GM18498 (cell line): ENCODE data around the gene IFFO2.

Source experiments
- ATAC-seq: cut with Tn5 transposase; IDR thresholded peaks from one replicate; pipeline ENCODE4 v1.9.1; 2021; ENCODE audit warnings: mild to moderate bottlenecking, moderate library complexity; ENCODE audit not compliant: unreplicated experiment

The IFFO2 gene

DNA sequence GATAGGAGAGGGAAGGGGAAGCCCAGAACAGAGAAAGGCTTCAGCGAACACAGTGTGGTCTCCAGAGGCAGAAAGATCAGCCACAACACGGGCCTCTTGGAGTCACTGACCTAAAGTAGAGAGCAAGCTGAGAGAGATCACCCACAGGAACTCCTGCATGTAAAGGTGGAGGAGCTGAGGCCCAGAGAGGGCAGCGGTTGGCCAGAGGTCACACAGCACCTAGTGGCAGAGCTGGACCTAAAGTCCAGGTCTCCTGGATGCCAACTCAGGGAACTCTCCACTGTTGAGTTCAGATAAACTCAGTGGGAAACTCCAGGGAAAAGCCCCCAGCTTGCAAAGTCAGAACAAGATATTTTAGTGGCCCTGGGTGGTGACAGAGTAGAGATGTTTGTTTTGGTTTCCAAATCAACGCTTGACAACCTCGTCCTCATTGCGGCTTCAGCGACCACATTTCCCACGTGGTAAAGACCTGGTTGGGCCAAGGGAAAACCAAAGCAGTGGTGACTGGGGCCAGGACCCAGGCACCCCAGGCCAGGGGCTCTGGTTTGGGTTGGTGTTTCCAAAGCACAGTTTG lies 4.6 kb downstream of the IFFO2 start:
- ATAC-seq = peak; percentile 42

DNA sequence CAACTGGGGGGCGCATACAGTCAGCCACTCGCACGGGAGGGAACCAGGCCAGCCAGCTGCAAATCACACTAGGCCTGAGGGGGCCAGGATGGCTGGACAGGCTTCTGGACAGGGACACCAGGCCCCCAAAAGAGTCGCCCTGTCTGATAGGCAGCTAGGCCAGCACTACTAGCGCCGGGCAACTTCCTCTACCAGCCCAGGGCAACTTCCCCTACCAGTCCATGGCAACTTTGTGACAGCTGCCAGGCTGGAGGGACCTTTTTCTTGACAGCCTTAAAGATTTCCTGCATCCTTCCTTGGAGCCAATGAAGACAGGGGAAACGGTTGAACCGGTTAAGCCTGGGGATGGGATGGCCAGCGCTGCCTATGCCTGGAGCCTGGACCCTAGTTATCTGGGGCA lies 5.1 kb downstream of the IFFO2 start:
- no peak for ATAC-seq

DNA sequence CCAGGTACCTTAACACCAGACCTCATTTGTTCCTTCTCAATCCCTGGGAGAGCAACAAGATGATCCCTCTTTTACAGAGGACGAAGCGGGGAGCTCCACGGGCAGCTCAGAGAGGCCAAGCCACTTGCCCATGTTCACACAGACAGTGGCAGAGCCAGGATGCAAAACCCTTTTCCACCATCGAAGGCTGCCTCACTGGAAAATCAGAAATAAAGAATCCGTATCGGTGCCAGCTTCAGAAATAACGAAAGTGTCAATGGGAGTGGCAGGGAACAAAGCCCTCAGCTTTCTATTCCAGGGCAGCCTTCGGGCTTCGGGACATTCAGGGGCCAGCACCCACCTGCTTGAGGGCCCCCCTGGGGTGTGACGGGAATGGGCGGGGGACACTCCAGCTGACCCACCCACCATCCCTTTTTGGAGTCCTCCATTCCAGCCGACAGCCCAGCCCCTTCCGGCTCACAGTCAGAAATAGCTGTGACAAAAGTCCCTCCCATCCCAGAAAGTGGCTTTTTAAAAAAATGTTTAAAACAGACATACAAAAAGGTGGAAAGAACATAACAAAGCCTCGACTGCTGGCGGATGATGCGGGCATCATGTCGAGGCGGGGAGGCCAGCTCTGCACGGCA lies 6.0 kb downstream of the IFFO2 start:
- no peak for ATAC-seq

DNA sequence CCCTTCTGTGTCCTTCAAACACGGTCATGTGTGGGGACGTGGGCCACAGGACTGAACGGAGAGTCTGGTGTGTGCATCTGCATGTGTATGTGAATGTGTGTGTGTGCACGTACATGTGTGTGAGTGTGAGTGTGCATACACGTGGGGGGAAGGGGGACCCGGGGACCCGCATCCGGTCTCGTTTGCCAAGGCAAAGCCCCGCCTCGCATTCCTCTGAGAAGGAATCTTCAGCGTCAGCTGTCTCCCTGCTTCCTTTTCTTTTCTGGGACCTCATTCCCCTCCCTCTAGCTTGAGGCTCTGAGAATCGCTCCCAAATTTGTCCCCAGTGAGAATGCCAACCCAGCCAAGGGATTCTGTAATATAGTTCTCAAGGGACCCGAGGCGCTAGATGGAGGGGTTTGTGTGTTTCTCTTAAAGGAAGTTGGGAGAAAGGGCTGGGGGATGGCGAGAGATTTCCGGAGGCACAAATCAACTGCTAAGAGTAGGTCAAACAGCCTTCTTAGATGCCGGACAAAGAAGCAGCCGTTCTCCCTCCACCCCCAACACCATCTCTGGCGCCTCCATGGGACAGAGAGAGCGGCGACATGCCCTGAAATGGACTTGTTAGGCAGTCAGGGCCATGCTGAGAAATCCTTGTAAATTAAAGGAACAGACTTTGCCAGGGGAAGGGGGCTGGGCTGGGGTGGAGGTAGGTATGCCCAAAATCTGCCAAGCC lies 6.6 kb downstream of the IFFO2 start:
- ATAC-seq = no peak

DNA sequence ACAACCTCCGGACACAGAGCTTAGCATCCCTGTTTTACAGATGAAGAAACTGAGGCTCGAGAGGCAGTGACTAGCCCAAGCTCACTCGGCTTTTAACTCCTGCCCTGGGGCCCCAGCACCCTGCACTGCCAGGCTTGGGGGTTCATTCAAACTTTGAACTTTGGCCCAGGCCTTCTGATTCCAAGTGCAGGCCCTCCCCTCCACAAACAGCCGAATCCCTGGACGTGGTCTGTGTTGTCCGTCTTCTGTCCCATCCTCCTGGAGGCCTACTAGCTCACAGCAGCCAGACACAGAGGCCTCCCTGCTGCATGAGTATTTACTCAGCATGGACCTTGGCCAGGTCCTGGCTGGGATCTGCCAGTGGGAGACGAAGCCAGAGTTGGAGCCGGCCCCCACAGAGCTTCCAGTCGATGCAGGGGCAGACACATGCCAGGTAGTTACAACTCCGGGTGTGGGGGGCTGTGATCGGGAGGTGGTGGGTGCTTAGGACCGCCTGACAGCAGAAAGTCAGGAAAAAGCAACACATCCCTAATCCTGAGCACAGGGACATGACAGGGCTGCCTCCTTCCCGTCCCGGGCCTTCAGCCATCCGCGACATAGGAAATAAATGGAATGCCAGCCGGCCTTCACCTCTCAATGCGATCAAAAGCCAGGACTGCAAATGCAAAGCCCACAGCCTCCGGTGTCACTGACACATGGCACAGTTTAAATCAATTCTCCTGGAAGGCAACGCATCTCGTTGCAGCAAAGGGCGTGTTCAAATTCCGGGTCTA lies 7.4 kb downstream of the IFFO2 start:
- no peak for ATAC-seq

DNA sequence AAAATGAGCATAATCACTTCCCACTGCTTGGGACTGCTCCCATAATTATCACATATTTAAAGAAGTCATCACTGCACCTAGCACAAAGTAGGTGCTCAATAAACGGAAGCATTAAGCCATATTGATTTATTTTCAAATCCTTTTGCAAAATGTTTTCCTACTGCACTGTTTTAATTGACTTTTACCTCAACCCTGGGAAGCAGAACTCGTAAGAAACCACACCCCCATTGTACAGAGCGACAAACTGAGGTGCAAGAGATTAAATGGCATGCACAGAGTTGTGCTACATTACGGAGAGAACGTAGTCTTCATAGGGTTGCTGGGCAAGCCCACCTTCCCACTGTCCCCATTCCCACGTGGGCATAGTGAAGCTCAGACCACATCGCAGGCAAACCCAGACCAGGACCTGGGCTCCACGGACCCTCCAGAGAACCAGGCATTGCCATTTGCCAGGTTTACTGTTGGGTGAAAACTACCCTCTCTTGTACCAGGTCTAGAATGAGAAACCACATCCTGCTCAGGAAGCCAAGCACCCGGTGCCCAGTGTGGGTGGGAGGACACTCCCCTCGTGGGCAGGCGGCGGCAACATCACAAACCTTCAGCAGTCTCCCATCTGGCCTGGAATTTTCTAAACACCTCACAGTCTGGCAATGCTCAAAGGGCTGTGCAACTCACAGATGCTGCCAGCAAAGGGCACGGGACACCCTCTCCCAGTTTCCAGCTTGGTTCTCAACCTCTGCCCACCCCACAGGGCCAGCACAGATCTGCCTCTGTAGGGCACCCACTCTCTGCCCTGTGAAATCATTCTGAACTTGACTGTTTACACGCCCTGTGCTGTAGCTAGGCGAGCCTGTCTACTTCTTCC lies 8.2 kb downstream of the IFFO2 start:
- no peak for ATAC-seq

DNA sequence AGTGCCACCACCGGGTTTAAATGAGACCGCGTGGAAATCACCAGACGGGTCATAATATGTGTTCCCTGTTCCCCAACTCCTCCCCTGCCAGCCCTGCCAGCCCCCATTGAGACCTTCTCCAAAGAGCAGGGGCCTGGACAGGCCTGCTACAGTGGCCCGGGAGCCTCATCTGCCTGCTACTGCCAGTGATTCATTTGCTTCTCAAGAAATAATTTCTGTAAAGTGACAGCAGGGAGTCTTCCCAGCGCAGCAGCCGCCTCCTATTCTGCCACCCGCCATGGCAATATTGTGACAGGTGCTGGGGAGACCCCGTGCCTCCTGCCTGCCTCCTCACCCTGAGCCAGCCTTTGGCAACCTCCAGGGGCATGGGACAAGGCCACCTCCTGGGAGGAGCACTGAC lies 8.9 kb downstream of the IFFO2 start:
- no peak for ATAC-seq

DNA sequence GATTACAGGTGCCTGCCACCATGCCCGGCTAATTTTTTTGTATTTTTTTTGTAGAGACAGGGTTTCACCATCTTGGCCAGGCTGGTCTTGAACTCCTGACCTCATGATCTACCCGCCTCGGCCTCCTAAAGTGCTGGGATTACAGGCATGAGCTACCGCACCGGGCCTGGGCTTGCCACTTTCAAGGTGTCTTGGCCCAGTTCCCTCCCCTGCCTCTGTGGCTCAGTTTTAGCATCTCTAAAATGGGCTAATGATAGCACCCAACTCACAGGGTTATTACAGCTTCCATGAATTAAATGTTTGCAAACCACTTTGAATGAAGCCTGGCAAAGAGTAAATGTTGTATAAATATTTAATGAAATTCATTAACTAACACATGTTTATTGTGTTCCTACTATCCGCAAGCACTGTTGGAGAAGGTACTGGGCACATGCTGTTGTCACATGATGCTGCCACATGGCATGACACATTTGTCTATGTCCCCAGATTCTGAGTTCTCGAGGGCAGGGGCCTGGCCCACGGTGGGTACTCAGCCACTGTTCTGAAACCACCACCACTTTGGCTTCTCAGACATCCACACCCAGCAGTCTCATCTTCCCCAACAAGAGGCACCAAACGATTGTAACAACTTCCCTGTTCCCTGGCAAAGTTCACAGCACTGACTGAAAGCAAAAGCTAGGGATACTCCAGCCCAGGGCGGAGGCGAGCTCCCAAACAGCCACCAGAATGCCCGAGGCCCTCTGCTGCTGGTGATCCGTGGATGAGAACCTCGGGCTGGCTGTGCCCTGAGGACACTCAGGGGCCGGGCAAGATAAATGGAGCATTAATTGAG lies 9.7 kb downstream of the IFFO2 start:
- ATAC-seq = no peak

DNA sequence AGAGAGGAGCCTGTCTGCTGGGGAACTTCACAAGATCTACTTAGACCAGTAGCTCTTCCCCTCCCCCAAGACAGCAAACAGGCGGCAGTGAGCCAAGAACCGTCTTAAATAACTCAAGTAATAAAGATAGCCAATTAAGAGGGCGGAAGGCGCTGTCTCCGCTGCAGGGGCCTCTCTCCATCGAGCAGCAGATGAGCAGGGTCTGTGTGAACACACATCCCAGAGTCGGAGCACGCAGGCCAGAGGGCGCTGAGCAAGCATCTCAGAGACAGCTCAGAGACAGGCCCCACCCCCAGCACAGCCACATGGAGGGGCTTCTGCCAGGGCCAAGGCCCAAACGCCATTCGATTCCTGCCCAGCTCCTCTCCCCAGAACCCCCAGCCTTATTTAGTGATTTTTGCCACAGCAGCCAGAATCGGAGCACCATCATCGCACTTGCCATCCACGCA lies 11.1 kb downstream of the IFFO2 start:
- no peak for ATAC-seq

DNA sequence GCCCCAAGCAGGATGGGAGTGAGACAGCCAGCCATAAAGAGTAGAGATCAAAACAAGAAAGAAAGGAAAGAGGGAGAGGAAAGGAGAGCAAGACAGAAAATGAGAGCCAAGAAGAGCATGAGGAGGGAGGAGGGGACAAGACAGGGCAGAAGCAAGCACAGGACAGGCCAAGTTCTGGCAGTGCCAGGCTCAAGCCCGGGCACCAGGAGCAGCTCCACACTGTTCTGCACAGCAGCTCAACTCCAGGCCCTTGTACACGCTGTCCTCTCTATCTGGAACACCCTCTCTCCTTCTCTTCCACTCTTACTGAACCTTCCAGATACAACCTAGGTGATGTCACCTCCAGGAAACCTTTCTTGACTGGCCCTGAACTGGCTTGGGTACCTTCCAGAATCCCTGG lies 11.7 kb downstream of the IFFO2 start:
- ATAC-seq = no peak

DNA sequence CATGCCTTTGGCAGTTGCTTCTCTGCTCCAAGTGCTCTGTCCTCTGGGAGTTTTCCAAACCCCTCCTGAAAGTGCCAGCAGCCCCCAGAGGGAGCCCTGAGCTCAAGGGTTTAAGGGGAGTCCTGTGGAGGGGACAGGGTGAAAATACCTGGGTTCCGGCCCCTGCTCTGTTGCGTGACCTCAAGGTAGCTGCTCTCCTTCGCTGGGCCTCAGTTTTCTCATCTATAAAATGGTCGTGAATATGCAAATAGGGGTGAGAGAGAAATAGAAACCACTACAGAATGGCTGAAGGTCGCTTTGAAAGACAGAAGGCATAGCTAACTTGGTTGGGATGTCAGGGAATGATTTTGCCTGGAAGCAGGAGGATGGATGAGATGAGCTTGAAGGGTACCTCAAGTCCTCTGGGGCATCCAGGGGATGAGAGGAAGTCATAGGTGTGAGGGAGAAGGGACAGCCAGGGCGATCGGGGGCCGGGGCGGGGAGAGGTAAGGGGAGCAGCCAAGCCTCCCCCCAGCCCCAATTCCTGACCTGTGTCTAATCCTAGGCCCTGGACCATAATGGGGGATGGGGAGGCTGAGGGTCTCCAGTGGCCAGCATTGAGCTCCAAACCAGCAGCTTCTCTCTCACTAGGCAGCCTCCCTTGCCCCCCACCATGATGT lies 12.4 kb downstream of the IFFO2 start:
- no peak for ATAC-seq

DNA sequence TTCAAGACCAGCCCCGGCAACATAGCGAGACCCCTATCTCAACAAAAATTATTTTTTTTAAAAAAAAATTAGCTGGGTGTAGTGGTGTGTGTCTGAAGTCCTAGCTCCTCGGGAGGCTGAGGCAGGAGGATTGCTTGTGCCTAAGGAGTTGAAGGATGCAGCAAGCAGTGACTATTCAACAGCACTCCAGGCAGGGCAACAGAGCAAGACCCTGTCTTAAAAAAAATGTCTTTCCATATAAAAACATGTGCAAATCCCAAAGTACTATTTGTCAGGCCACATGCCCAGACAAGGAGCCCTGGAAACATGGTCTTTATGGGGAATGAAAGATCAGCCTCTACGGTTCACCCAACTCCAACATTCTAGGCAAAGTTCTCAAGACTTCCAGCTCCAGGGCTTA lies 13.3 kb downstream of the IFFO2 start:
- ATAC-seq = no peak

DNA sequence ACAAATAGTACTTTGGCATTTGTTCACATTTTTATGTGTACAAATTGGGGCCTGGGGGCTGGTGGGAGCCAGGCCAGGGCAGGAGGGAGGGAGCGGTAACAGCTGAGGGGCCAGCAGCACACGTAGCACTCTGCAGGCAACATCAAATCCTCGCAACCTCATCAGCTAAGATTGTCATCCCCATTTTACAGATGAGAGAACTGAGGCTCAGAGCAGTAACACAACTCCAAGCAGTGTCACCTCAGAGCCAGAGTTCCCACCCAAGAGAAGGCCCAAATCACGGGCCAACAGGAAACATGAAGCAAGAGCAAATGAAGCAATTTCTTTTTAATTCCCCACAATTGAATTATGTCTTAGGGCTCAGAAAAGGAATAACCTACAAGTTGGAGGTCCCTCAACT lies 14.1 kb downstream of the IFFO2 start:
- ATAC-seq = no peak

DNA sequence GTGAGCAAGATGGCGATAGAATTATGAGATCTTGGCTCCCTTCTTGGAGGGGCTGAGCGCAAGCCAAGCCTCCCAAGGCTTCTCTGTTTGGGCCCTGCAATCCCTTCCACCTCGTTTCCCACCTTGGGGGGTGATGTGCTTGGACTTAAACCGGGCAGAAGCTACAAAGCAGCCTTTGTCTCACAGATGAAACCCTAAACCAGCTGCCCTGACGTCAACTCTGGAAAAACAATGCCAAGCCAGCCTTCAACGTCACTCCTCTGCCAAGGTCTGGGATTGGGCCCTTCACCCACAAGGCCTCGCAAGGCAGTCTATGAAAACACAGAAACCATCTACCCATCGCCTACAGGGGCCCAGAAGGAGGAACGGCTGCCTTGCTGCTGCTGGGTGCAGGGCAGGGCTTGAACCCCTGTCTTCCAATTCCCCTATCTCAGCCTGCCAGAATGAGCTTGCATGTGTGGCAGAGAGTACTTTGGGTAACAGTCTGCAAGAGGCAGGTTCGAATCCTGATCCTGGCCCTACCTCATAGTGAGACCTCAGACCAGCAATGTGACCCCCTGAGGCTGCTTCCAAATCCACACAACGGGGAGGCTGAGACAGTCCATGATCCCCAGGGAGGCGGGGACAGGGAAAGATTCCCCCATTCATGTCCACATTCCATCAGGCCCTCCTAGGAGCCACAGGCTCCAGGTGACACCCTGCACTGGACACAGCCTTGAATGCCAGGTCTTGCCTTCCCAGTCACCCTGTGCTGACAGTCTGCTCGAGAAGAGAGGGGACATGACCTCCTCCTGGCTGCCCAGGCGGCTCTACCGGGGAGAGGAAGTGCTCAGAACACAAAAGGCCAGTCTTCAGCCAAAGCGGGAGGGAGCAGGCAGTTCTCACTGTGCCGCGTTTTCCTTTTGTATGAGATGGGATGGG lies 15.0 kb downstream of the IFFO2 start:
- no peak for ATAC-seq

DNA sequence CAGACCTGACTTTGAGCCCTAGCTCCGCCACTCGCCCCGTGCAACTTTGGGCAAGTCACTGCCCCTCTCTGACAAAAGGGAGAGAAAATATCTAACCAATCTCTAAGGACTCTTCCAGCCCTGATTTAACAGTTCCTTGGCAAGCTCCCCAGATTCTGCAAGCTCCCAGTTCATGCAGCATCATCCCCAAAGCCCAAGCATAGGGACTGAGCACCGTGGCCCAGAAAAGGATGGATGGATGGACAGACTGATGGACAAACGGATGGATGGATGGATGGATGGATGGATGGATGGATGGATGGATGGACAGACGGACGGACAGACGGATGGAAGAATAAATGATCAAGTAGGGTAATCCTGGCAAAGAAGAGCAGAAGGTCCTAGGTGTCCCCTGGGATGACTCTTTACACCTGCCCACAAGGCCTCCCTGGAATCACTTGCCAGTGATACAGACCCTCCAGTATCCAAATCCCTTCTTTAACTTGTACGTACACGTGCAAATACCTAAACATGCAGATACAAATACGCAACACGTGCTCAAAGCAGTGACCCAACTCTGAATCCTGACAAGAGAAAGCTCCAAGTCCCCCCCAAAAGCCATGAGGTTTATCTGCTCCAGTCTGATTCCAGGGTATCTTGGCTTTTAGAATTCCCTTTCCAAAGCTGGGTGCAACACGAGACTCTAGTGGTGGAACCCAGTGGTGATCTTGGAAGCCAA lies 16.0 kb downstream of the IFFO2 start:
- ATAC-seq = no peak

DNA sequence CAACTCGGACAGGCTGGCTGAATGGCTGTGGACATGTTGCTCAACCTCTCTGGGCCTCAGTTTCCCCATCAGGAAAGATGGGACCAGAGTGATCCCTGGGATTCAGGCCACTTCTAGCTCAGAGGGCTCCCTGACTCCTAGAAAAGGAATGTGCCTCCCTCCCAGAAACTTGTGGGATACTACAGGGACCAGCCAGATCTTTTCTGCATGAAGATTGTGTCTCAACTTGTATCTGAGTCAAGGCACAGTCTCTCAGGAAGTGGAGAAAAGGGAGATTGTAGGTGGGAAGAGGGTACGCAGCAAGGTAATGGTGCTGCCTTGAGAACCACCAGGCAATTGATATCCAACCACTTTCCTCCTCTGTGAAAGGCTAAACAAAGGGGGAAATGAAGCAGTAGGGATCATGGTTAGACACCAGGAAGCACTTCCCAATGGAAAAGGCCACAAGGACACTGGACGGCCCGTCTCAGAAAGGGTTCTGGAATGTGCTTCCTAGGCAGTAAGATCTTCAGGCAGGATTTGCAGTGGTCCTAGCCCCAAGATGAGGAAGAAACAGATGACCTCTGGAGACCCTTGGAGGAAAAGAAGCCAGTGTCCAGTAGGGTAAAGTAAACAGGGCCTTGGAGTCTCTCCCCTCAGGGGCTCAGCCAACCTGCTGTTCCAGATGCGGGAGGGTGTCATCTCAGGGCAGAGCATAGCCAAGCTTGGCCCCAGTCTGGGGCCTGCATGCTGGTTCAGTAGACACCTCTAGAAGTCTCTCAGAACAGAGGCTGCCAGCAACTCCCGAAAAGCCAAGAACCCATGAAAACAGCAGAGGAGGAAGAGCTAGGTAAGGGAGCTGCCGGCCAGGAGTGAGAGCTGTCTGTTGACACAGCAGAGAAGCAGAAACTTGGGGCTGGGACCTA lies 16.8 kb downstream of the IFFO2 start:
- no peak for ATAC-seq

DNA sequence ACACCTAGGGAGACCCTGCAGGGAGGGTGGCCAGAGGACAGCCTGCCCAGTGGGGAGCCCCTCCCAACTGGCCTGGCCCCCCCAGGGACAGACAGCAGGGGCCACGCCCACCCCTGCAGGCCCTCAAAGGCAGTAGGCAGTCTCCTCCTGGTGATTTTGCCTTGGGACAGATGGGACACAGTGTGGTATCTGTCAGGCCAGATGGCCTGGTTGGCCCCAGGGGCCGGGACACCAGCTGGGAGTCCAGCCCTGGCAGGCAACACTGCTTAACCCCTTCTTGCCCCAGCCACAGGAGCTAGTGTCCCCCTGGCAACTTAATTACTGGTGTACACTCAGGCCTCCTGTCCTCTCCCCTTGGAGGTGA lies 17.8 kb downstream of the IFFO2 start:
- ATAC-seq = no peak
